ENCODE results near the gene AOX1.

The AOX1 gene

GRCh38 chr2:200661477-200661876 lies 75.7 kb downstream of the AOX1 start:
- H3K4me3 ChIP-seq (ENCODE audit: low read depth, low read length) = no peak overlapping the region
- no peak for TF ChIP-seq CTCF (IDR thresholded peaks at IDR 0.05; ENCODE audit: insufficient read depth, low read length, missing control alignments)
- POLR2A ChIA-PET = no interaction called here
- CTCF ChIA-PET = interaction anchor here (2.1 kb wide), 1 partner anchor 9 kb away, joined by 5 read pairs; no protein-coding TSS in a partner anchor
- DNase-seq (ENCODE audit: low read depth, low spot score) = no peak

GRCh38 chr2:200662727-200663126 lies 76.9 kb downstream of the AOX1 start:
- no peak for TF ChIP-seq CTCF (IDR thresholded peaks at IDR 0.05; ENCODE audit: insufficient read depth, low read length, missing control alignments)
- no peak overlapping the region for H3K4me3 ChIP-seq (ENCODE audit: low read depth, low read length)
- ChIA-PET CTCF (interaction anchor here (1.8 to 2.1 kb wide), 3 partner anchors 10 to 84 kb away, joined by 5 to 7 read pairs (median 5); no protein-coding TSS in a partner anchor), POLR2A (no interaction called here)
- no peak for DNase-seq (ENCODE audit: low read depth, low spot score)

- no peak overlapping the region for H3K4me3 ChIP-seq (ENCODE audit: low read depth, low read length)
- no peak for TF ChIP-seq CTCF (IDR thresholded peaks at IDR 0.05; ENCODE audit: insufficient read depth, low read length, missing control alignments)
- no peak for DNase-seq (ENCODE audit: low read depth, low spot score)
- CTCF ChIA-PET = interaction anchor here (1.4 kb wide), 1 partner anchor 30 kb away, joined by 4 read pairs; no protein-coding TSS in a partner anchor
- POLR2A ChIA-PET = no interaction called here
These were observed 79.1 kb downstream of the AOX1 start for GRCh38 chr2:200664770-200665494.

GRCh38 chr2:200665626-200666453 lies 80.0 kb downstream of the AOX1 start:
- no peak overlapping the region for H3K4me3 ChIP-seq (ENCODE audit: low read depth, low read length)
- no peak for TF ChIP-seq CTCF (IDR thresholded peaks at IDR 0.05; ENCODE audit: insufficient read depth, low read length, missing control alignments)
- no peak for DNase-seq (ENCODE audit: low read depth, low spot score)
- ChIA-PET CTCF (interaction anchor here (1.3 to 1.6 kb wide), 3 partner anchors 9 to 46 kb away, joined by 3 to 4 read pairs (median 4); no protein-coding TSS in a partner anchor), POLR2A (no interaction called here)

- no peak for DNase-seq (ENCODE audit: low read depth, low spot score)
- no peak overlapping the region for H3K4me3 ChIP-seq (ENCODE audit: low read depth, low read length)
- no peak for TF ChIP-seq CTCF (IDR thresholded peaks at IDR 0.05; ENCODE audit: insufficient read depth, low read length, missing control alignments)
- ChIA-PET CTCF (interaction anchor here (1.3 kb wide), 1 partner anchor 44 kb away, joined by 3 read pairs; no protein-coding TSS in a partner anchor), POLR2A (no interaction called here)
These were observed 81.6 kb downstream of the AOX1 start for GRCh38 chr2:200667413-200667812.

- no peak overlapping the region for H3K4me3 ChIP-seq (ENCODE audit: low read depth, low read length)
- no peak for DNase-seq (ENCODE audit: low read depth, low spot score)
- ChIA-PET POLR2A (no interaction called here), CTCF (no interaction called here)
- no peak for TF ChIP-seq CTCF (IDR thresholded peaks at IDR 0.05; ENCODE audit: insufficient read depth, low read length, missing control alignments)
These were observed 82.7 kb downstream of the AOX1 start for GRCh38 chr2:200668478-200668877.
